Duodenal mucosa (tissue), 2 donors: ENCODE data around the gene PSMB1.
"Not testable (repeated sequence)": the region's sequence is repeated elsewhere in the genome, so short reads cannot be mapped to it uniquely, and the experiment has no call there.

ENCODE experiments used
- H3K27ac ChIP-seq: one replicate; pipeline ENCODE4 v1.7.0; 2013; ENCODE audit warnings: low read depth, low read length
- H3K27me3 ChIP-seq, 2 donors: one replicate each; pipeline ENCODE4 v1.7.0; 2013; ENCODE audit warnings: low read length in 2 of 2, control low read depth in 1 of 2; ENCODE audit not compliant: insufficient read depth in 2 of 2, control insufficient read depth in 1 of 2
- H3K36me3 ChIP-seq, 2 donors: one replicate each; pipeline ENCODE4 v1.7.0; 2013; ENCODE audit warnings: low read length in 2 of 2, control low read depth in 1 of 2; ENCODE audit not compliant: insufficient read depth in 2 of 2, control insufficient read depth in 1 of 2
- H3K4me1 ChIP-seq, 2 donors: one replicate each; pipeline ENCODE4 v1.7.0; 2013; ENCODE audit warnings: low read length in 2 of 2, control low read depth in 1 of 2; ENCODE audit not compliant: insufficient read depth in 2 of 2, control insufficient read depth in 1 of 2
- H3K4me3 ChIP-seq, 2 donors: one replicate each; pipeline ENCODE4 v1.7.0; 2013; ENCODE audit warnings: low read length in 2 of 2, low read depth in 1 of 2
- H3K9ac ChIP-seq, 2 donors: one replicate each; pipeline ENCODE4 v1.7.0; 2013; ENCODE audit warnings: low read length in 2 of 2, low read depth in 1 of 2
- H3K9me3 ChIP-seq, 2 donors: one replicate each; pipeline ENCODE4 v1.7.0; 2013; ENCODE audit warnings: low read length in 2 of 2, control low read depth in 1 of 2; ENCODE audit not compliant: control insufficient read depth in 1 of 2

The PSMB1 gene

DNA sequence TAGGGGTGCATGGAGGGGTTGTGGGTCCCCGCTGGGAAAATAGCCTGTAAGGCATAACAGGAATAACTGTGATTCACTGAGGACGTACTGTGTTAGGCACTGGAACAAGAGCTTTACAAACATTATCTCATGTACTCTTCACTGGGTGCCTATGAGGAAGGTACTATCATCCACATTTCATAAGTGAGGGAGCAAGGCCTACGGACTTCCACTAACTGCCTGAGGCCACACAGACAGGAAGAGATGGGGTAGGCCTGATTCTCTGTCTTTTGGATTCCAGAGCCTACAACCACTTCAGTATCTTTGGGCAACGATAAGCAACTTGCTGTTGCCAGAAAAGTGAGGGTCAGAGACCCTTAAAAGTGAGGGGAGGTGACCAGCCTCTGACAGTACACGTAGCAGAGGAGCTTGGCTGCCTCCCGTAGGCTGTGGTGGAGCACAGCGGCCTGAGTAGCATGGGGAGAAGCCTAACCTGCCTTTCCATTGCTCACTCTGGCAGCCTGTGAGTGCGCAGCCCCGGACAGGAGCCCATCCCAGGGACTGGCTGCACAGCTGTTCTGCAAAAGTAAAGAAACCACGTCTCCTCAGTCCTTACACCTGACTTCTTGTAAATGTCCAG is 30.4 kb downstream of the PSMB1 start:
- no peak overlapping the region for H3K4me3 ChIP-seq
- H3K4me1 ChIP-seq = no peaks in the 10 kb centered on the region
- H3K36me3 ChIP-seq = no peaks in the 10 kb centered on the region
- H3K27me3 ChIP-seq = no peaks in the 10 kb centered on the region
- H3K9me3 ChIP-seq = no peaks in the 10 kb centered on the region
- H3K9ac ChIP-seq = no peak overlapping the region
- no peak overlapping the region for H3K27ac ChIP-seq

GRCh38 chr6:170516783-170517616 is 36.1 kb downstream of the PSMB1 start:
- Histone ChIP-seq H3K9ac (no peak overlapping the region), H3K36me3 (no peaks in the 10 kb centered on the region), H3K27me3 (peaks cover 0 to 3% of the 10 kb centered on the region in 2 donors), H3K27ac (no peak overlapping the region), H3K4me3 (peak overlapping the region in 1 of 2 donors; percentile 25), H3K9me3 (no peaks in the 10 kb centered on the region), H3K4me1 (no peaks in the 10 kb centered on the region)

DNA sequence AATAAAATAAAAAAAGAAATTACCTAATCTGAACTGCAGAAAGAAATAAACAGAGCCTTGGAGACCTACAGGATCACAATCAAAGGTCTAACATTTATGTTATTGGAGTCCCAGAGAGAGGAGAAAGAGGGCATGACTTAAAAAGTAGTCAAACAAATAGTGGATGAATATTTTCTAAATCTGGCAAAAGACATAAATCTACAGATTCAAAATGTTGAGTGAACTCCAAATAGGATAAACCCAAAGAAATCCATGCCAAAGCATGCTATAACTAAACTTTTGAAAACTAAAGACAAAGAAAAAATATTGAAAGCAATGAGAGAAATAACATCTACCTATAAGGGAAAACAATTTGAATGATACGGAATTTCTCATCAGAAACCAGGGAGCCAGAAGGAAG is 38.2 kb downstream of the PSMB1 start:
- H3K27me3 ChIP-seq = peaks cover 0 to 3% of the 10 kb centered on the region in 2 donors
- no peak overlapping the region for H3K27ac ChIP-seq
- H3K4me1 ChIP-seq = no peaks in the 10 kb centered on the region

GRCh38 chr6:170512249-170512648 is 40.9 kb downstream of the PSMB1 start:
- Histone ChIP-seq H3K4me1 (no peaks in the 10 kb centered on the region), H3K9ac (no peak overlapping the region), H3K4me3 (no peak overlapping the region), H3K27me3 (peaks cover 0 to 3% of the 10 kb centered on the region in 2 donors), H3K9me3 (no peaks in the 10 kb centered on the region), H3K27ac (no peak overlapping the region), H3K36me3 (no peaks in the 10 kb centered on the region)

More for the DNA sequence above, 38.2 kb downstream of the PSMB1 start:
- Histone ChIP-seq H3K36me3 (no peaks in the 10 kb centered on the region), H3K4me3 (no peak overlapping the region), H3K9ac (no peak overlapping the region), H3K9me3 (no peaks in the 10 kb centered on the region)

DNA sequence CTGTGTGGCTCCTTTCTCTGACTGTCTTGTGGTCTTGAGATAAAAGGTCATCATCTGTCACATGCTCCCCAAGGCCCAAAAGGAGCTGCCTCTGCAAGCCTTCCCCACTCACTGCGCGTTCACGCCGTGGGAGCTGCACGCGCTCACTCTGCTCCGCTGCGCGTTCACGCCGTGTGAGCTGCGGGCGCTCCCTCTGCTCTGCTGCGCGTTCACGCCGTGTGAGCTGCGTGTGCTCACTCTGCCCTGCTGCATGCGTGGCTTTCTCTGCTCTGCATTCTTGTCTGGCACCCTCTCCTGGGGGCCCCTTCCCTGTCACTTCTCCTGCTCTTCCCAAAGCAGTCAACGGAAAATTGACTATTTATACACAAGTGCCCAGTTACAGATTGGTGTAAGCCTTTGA is 42.5 kb downstream of the PSMB1 start:
- H3K9ac ChIP-seq = no peak overlapping the region
- H3K27me3 ChIP-seq = peaks cover 0 to 3% of the 10 kb centered on the region in 2 donors
- no peak overlapping the region for H3K4me3 ChIP-seq
- H3K4me1 ChIP-seq = no peaks in the 10 kb centered on the region
- H3K9me3 ChIP-seq = no peaks in the 10 kb centered on the region
- no peaks in the 10 kb centered on the region for H3K36me3 ChIP-seq
- H3K27ac ChIP-seq = no peak overlapping the region

- no peaks in the 10 kb centered on the region for H3K4me1 ChIP-seq
- H3K36me3 ChIP-seq = no peaks in the 10 kb centered on the region
- H3K9me3 ChIP-seq = no peaks in the 10 kb centered on the region
- no peak overlapping the region for H3K9ac ChIP-seq
- H3K27ac ChIP-seq = no peak overlapping the region
- peaks cover 0 to 3% of the 10 kb centered on the region in 2 donors for H3K27me3 ChIP-seq
- H3K4me3 ChIP-seq = no peak overlapping the region
These were observed 43.4 kb downstream of the PSMB1 start for GRCh38 chr6:170509723-170510018.

GRCh38 chr6:170508892-170509722 is 44.0 kb downstream of the PSMB1 start:
- H3K27ac ChIP-seq, H3K9ac ChIP-seq, H3K36me3 ChIP-seq, H3K4me1 ChIP-seq, H3K9me3 ChIP-seq, H3K4me3 ChIP-seq, H3K27me3 ChIP-seq: not testable (repeated sequence)

GRCh38 chr6:170508275-170508674 is 44.8 kb downstream of the PSMB1 start:
- H3K9ac ChIP-seq, H3K36me3 ChIP-seq, H3K27ac ChIP-seq, H3K9me3 ChIP-seq, H3K4me3 ChIP-seq, H3K4me1 ChIP-seq, H3K27me3 ChIP-seq: not testable (repeated sequence)

DNA sequence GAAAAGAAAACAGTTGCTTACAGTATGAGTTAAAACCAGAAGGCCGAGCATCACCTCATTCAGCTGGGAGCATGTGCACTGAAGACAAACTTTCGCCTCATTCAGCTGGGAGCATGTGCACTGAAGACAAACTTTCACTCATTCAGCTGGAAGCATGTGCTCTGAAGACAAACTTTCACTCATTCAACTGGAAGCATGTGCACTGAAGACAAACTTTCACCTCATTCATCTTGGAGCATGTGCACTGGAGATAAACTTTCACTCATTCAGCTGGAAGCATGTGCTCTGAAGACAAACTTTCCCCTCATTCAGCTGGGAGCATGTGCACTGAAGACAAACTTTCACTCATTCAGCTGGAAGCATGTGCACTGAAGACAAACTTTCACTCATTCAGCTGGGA is 45.4 kb downstream of the PSMB1 start:
- not testable (repeated sequence) for H3K27ac ChIP-seq, H3K4me3 ChIP-seq, H3K36me3 ChIP-seq, H3K27me3 ChIP-seq, H3K9me3 ChIP-seq, H3K4me1 ChIP-seq, H3K9ac ChIP-seq

DNA sequence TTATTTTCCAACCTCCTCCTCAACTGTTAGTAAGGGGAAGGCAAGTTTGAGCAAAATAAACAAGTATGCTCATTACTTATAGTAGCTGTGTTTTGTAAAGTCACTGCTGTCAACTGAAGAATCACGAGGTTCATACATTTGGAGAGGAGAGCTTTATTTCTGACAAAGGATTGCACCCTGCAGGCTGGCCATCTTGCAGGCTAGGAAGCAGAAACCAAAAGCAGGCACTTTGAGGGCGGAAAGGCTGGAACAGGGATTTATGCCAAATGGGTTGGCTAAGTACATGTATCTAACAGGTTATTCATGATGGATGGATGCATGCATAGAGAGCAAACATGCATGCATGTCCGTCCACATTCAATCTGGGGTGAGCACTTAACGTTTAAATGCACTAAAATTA is 46.7 kb downstream of the PSMB1 start:
- H3K36me3 ChIP-seq = no peaks in the 10 kb centered on the region
- H3K4me3 ChIP-seq = no peak overlapping the region
- H3K9ac ChIP-seq = no peak overlapping the region
- H3K27me3 ChIP-seq = peaks cover 0 to 2% of the 10 kb centered on the region in 2 donors
- no peaks in the 10 kb centered on the region for H3K4me1 ChIP-seq
- H3K9me3 ChIP-seq = peaks cover 0 to 5% of the 10 kb centered on the region in 2 donors
- no peak overlapping the region for H3K27ac ChIP-seq
